Gastrocnemius medialis (tissue), 4 donors: Measurements from ENCODE around the gene XXYLT1. TPM values are rescaled to one million over a fixed set of nuclear protein-coding genes. Genes with fewer than 3 reads are reported as not detected.

Source experiments
- ATAC-seq, 2 donors: fragments of 150-250 bp; one replicate each; pipeline ENCODE4 v1.9.1; 2016
- DNase-seq, 2 donors: peaks; one replicate each; pipeline ENCODE4 v3.0.0-alpha.2; 2019
- H3K27ac ChIP-seq, 4 donors: fragments of 200-600 bp; sonication (generic); 1 replicate in 1 of 4; 2 replicates in 3 of 4; pipeline ENCODE4 v1.5.1; 2016 to 2018; ENCODE audit warnings: mild to moderate bottlenecking in 2 of 4, moderate library complexity in 1 of 4
- H3K27me3 ChIP-seq, 3 donors: fragments of 200-600 bp; sonication (generic) in 2 of 3; 1 replicate in 1 of 3; 2 replicates in 2 of 3; pipeline versions ENCODE4 v1.5.1 to v1.6.0; 2016 to 2019; ENCODE audit warnings: mild to moderate bottlenecking in 1 of 3, moderate library complexity in 1 of 3
- H3K36me3 ChIP-seq, 2 donors: fragments of 200-600 bp; sonication (generic) in 1 of 2; one replicate each; pipeline ENCODE4 v1.5.1; 2017 to 2018
- H3K4me1 ChIP-seq, 2 donors: fragments of 200-600 bp; sonication (generic) in 1 of 2; one replicate each; pipeline ENCODE4 v1.5.1; 2016 to 2017; ENCODE audit warnings: mild to moderate bottlenecking in 2 of 2
- H3K4me3 ChIP-seq, 4 donors: fragments of 200-600 bp; sonication (generic) in 3 of 4; 1 replicate in 1 of 4; 2 replicates in 3 of 4; pipeline ENCODE4 v1.5.1; 2016 to 2019; ENCODE audit warnings: mild to moderate bottlenecking in 2 of 4
- H3K9me3 ChIP-seq, 3 donors: fragments of 200-600 bp; sonication (generic) in 2 of 3; 1 replicate in 1 of 3; 2 replicates in 2 of 3; pipeline ENCODE4 v1.5.1; 2016 to 2019
- CTCF ChIP-seq, 5 experiments: fragments of 450-650 bp in 3 of 5; fragments of 200-600 bp in 2 of 5; sonication (generic) in 2 of 5; IDR thresholded peaks in 4 of 5; conservative IDR thresholded peaks in 1 of 5; 1 replicate in 4 of 5; 2 replicates in 1 of 5; pipeline ENCODE4 v1.5.1; 2016 to 2019; ENCODE audit warnings: antibody characterized with exemption in 5 of 5, mild to moderate bottlenecking in 3 of 5, moderate library complexity in 3 of 5
- POLR2A ChIP-seq, 2 donors: fragments of 450-650 bp; IDR thresholded peaks; one replicate each; pipeline ENCODE4 v1.6.1; 2017; ENCODE audit warnings: antibody characterized with exemption in 2 of 2, mild to moderate bottlenecking in 2 of 2, moderate library complexity in 2 of 2
- in situ Hi-C, 4 donors: fragments of 200-750 bp; cut with MboI; loops; one replicate each; pipeline versions ENCODE4 v1.15.0 to v1.8.0; 2017; ENCODE audit warnings: low sequenced_read_pairs in 4 of 4
- intact Hi-C: fragments of 100-400 bp; cut with DNase I; formaldehyde crosslinking; loops from one replicate; pipeline ENCODE4 v1.15.1; 2023; ENCODE audit warnings: low total_unique reads
- total RNA-seq, 4 donors: library from RNA; depleted of rRNA; stranded (reverse); fragments of >200 nt; gene quantifications; one replicate each; pipeline versions ENCODE4 v1.1.0 to v1.2.3, GENCODE V29; 2016

Gene XXYLT1
- total RNA-seq, 4 donors from 2014 or later: 0.87 to 3.1 (median 1.3) TPM

GRCh38 chr3:195036974-195037373, 234.0 kb downstream of the XXYLT1 start:
- DNase-seq (no peak), ATAC-seq (no peak)
- Histone ChIP-seq H3K36me3 (no peaks in the 10 kb centered on the region), H3K4me3 (no peak overlapping the region), H3K27ac (no peak overlapping the region), H3K4me1 (peaks cover 0 to 3% of the 10 kb centered on the region in 2 donors), H3K9me3 (no peaks in the 10 kb centered on the region), H3K27me3 (no peaks in the 10 kb centered on the region)
- intact Hi-C loops (no loop called here), in situ Hi-C loops (no loop called here)
- no peak for TF ChIP-seq POLR2A (IDR thresholded peaks at IDR 0.05)
- TF ChIP-seq CTCF (IDR thresholded peaks at IDR 0.05 in 4 of 5, conservative IDR thresholded peaks at IDR 0.05 in 1 of 5): no peak

- no peak overlapping the region for H3K4me3 ChIP-seq
- H3K36me3 ChIP-seq: no peaks in the 10 kb centered on the region
- no peak for ATAC-seq
- in situ Hi-C loops (no loop called here), intact Hi-C loops (no loop called here)
- H3K27me3 ChIP-seq: no peaks in the 10 kb centered on the region
- H3K4me1 ChIP-seq: peaks cover 0 to 3% of the 10 kb centered on the region in 2 donors
- DNase-seq: no peak
- H3K27ac ChIP-seq: no peak overlapping the region
- no peaks in the 10 kb centered on the region for H3K9me3 ChIP-seq
- TF ChIP-seq CTCF (IDR thresholded peaks at IDR 0.05 in 4 of 5, conservative IDR thresholded peaks at IDR 0.05 in 1 of 5): no peak
- no peak for TF ChIP-seq POLR2A (IDR thresholded peaks at IDR 0.05)
Observed at GRCh38 chr3:195036574-195036973, 234.4 kb downstream of the XXYLT1 start.

- Histone ChIP-seq H3K36me3 (no peaks in the 10 kb centered on the region), H3K4me3 (no peak overlapping the region), H3K27ac (no peak overlapping the region), H3K27me3 (no peaks in the 10 kb centered on the region), H3K9me3 (no peaks in the 10 kb centered on the region), H3K4me1 (peaks cover 0 to 3% of the 10 kb centered on the region in 2 donors)
- intact Hi-C loops (no loop called here), in situ Hi-C loops (no loop called here)
- no peak for ATAC-seq
- DNase-seq: no peak
- TF ChIP-seq POLR2A (IDR thresholded peaks at IDR 0.05) (no peak), CTCF (IDR thresholded peaks at IDR 0.05 in 4 of 5, conservative IDR thresholded peaks at IDR 0.05 in 1 of 5) (no peak)
Observed at GRCh38 chr3:195036203-195036505, 234.8 kb downstream of the XXYLT1 start.

- H3K27ac ChIP-seq: no peak overlapping the region
- ATAC-seq (no peak), DNase-seq (no peak)
- H3K36me3 ChIP-seq: no peaks in the 10 kb centered on the region
- no peak overlapping the region for H3K4me3 ChIP-seq
- no peaks in the 10 kb centered on the region for H3K27me3 ChIP-seq
- intact Hi-C loops (no loop called here), in situ Hi-C loops (no loop called here)
- no peaks in the 10 kb centered on the region for H3K9me3 ChIP-seq
- TF ChIP-seq POLR2A (IDR thresholded peaks at IDR 0.05) (no peak), CTCF (IDR thresholded peaks at IDR 0.05 in 4 of 5, conservative IDR thresholded peaks at IDR 0.05 in 1 of 5) (no peak)
- H3K4me1 ChIP-seq: peaks cover 0 to 3% of the 10 kb centered on the region in 2 donors
Observed at GRCh38 chr3:195035345-195036202, 235.4 kb downstream of the XXYLT1 start.
